ENCODE data around the gene PCDHGA7.

DNA sequence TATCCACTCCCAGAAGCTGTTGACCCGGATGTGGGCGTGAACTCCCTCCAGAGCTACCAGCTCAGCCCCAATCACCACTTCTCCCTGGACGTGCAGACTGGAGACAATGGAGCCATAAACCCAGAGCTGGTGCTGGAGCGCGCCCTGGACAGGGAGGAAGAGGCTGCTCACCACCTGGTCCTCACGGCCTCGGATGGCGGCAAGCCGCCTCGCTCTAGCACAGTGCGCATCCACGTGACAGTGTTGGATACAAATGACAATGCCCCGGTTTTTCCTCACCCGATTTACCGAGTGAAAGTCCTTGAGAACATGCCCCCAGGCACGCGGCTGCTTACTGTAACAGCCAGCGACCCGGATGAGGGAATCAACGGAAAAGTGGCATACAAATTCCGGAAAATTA is 10.7 kb downstream of the PCDHGA7 start:
- TF ChIP-seq, protein P1, sequence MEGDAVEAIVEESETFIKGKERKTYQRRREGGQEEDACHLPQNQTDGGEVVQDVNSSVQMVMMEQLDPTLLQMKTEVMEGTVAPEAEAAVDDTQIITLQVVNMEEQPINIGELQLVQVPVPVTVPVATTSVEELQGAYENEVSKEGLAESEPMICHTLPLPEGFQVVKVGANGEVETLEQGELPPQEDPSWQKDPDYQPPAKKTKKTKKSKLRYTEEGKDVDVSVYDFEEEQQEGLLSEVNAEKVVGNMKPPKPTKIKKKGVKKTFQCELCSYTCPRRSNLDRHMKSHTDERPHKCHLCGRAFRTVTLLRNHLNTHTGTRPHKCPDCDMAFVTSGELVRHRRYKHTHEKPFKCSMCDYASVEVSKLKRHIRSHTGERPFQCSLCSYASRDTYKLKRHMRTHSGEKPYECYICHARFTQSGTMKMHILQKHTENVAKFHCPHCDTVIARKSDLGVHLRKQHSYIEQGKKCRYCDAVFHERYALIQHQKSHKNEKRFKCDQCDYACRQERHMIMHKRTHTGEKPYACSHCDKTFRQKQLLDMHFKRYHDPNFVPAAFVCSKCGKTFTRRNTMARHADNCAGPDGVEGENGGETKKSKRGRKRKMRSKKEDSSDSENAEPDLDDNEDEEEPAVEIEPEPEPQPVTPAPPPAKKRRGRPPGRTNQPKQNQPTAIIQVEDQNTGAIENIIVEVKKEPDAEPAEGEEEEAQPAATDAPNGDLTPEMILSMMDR (IDR thresholded peaks at IDR 0.05), result no peak
- TF ChIP-seq POLR2A (IDR thresholded peaks at IDR 0.05), result no peak

Measured in thyroid gland (tissue), 4 donors.